Measurements from ENCODE around the gene PROCA1. TPM values are rescaled to one million over a fixed set of nuclear protein-coding genes. Genes with fewer than 3 reads are reported as not detected.
A peak's percentile ranks its signal among the peaks of the same experiment; 100 is the strongest.

PROCA1 gene
- total and polyA plus RNA-seq, 2 of the 13 experiments (the other 11 are each of a cell fraction or from before 2014, with no cell fraction given), result 0.73 to 1.5 TPM

DNA sequence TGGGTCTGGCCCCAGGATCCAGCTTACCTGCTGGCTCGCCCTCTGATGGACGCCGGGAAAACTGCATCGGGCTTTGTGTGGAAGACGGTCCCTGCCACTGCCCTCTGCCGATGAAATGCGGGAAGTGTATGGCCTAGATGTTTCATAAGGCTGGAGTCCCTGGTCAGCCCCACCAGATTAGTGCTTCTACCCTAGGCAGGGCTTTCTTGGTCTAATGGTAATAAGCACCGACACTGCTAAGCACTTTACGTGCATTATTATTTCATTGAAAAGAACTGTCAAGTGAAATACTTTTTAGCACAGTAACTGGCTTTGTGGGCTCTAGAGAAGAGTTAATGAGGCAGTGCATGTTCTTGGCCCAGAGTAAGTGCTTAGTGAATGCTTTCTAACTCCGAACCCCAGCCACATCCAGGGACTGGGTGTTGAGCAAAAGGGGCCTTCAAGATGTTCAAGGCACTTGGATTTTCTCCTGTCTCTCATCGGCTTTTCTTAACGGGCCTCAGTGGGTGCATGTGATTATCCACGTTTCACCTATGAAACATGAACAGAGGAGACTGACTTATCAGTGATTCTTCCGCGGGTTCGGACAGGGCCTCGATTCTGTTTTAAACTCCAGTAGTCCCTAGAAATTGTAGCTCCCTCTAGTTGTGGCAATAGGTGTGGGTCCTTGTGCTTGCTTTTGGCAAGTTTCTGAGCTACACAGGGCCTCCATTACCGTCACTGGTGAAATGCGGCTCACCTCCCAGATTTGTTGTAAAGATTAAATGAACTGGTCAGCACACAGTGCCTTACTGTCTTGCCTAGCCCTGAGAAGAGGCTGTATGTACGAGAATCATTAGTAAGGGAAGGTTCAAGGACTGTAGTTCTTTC, 38.7 kb upstream of the PROCA1 start (continued):
- TF ChIP-seq, protein P1, sequence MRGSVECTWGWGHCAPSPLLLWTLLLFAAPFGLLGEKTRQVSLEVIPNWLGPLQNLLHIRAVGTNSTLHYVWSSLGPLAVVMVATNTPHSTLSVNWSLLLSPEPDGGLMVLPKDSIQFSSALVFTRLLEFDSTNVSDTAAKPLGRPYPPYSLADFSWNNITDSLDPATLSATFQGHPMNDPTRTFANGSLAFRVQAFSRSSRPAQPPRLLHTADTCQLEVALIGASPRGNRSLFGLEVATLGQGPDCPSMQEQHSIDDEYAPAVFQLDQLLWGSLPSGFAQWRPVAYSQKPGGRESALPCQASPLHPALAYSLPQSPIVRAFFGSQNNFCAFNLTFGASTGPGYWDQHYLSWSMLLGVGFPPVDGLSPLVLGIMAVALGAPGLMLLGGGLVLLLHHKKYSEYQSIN (CRISPR knock-in tag; IDR thresholded peaks at IDR 0.05; ENCODE audit: borderline replicate concordance), result no peak
- no peak for TF ChIP-seq ZNF251 (CRISPR knock-in tag; IDR thresholded peaks at IDR 0.05)
- TF ChIP-seq, protein P2, sequence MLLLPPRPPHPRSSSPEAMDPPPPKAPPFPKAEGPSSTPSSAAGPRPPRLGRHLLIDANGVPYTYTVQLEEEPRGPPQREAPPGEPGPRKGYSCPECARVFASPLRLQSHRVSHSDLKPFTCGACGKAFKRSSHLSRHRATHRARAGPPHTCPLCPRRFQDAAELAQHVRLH (CRISPR knock-in tag; IDR thresholded peaks at IDR 0.05; ENCODE audit: borderline replicate concordance, low read depth), result peak; percentile 63; the same call in 1 of the 2 replicates
- TF ChIP-seq ZNF318 (CRISPR knock-in tag; IDR thresholded peaks at IDR 0.05), result no peak
- no peak for TF ChIP-seq ZNF773 (CRISPR knock-in tag; IDR thresholded peaks at IDR 0.05; ENCODE audit: borderline replicate concordance)
- no peak for TF ChIP-seq NR2F2 (IDR thresholded peaks at IDR 0.05; ENCODE audit: borderline replicate concordance, low read depth)
- no peak for TF ChIP-seq CBX1 (IDR thresholded peaks at IDR 0.05; ENCODE audit: low read depth)
- TF ChIP-seq ZNF678 (CRISPR knock-in tag; IDR thresholded peaks at IDR 0.05), result no peak
- no peak for TF ChIP-seq ZNF549 (CRISPR knock-in tag; IDR thresholded peaks at IDR 0.05)
- no peak for TF ChIP-seq ZHX2 (IDR thresholded peaks at IDR 0.05; ENCODE audit: low read depth)
- no peak for TF ChIP-seq ZHX2 (CRISPR knock-in tag; IDR thresholded peaks at IDR 0.05; ENCODE audit: borderline replicate concordance)
- no peak; the same call in 1 of the 2 replicates for TF ChIP-seq ZNF557 (CRISPR knock-in tag; IDR thresholded peaks at IDR 0.05)
- peak; percentile 94 for TF ChIP-seq KDM2A (CRISPR knock-in tag; IDR thresholded peaks at IDR 0.05; ENCODE audit: borderline replicate concordance, low read depth)

Measured in HepG2 (cell line).